ENCODE measurements around the gene MLF2.

MLF2 gene

DNA sequence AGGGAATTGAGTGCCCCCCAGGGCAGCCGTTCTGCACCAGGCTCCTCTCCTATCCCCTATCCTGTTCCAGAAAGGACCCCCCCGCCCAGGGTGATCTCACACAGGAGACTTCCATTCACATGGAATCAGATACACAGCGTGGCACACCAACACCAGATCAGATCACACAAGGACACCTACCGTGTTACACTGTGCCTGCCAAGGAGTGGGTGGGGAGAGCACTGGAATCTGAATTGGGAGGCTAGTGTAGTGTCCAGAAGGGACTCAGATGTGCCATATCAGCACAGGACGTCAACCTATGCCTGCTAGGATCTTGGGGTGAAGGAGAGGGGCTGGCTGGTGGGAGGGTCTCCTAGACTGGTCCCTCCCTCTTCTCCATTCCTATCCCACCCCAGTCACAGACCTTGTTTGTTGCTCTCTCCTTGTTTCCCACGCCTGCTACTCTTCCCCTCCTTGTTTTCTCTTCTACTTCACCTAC lies 15.5 kb upstream of the MLF2 start:
- H3K27ac ChIP-seq, result peak overlapping the region; percentile 87

DNA sequence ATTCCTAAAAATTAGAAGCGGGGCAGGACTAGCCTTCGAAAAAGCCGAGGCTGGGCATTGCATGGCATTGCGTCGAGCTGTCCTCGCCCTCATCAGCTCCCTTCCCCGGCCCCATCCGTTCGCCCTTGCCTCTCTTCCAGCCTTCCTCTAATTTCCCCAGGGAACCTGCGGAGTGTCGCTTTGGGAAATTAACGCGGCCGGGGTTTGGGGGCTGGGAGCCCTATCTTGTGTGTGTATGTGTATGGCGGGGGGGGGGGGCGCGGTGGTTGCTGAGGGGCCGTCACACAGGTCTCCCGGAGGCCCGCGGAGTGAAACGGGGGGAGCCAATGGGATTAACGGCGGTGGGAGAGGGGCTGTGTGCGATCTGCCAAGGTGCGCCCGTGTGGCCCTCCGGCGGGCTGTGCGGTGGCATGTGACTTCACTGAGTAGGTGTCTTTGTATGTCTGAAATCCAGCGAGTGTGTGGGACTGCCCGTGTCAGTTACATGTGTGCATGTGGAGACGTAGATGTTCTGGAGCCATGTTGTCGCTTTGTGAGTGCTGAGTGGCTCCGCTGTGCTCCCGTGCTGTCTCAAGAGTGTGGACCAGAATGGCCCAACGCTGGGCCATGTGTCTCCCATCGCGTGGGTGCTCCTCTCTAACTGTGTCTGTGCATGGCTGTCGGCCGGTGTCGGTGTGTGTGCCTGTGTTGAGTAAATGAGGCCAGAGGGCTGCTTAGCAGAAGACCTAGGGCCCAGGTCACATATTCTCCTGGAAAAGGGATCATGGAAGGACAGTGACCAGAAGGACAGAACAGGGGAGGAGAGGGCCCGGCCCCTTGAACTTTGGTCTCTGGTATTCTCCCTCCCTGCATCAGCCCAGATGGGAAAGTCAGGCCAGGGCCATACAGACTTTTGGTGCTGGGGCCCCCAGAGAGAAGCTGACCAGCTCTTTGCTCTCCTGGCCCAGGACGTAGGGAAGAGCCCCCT lies 14.7 kb upstream of the MLF2 start:
- TF ChIP-seq ZFX (IDR thresholded peaks at IDR 0.05), result no peak
- H3K27ac ChIP-seq, result peak overlapping the region; percentile 87

More for the DNA sequence above, 15.5 kb upstream of the MLF2 start:
- TF ChIP-seq ZFX (IDR thresholded peaks at IDR 0.05), result no peak
- TF ChIP-seq, protein P1, sequence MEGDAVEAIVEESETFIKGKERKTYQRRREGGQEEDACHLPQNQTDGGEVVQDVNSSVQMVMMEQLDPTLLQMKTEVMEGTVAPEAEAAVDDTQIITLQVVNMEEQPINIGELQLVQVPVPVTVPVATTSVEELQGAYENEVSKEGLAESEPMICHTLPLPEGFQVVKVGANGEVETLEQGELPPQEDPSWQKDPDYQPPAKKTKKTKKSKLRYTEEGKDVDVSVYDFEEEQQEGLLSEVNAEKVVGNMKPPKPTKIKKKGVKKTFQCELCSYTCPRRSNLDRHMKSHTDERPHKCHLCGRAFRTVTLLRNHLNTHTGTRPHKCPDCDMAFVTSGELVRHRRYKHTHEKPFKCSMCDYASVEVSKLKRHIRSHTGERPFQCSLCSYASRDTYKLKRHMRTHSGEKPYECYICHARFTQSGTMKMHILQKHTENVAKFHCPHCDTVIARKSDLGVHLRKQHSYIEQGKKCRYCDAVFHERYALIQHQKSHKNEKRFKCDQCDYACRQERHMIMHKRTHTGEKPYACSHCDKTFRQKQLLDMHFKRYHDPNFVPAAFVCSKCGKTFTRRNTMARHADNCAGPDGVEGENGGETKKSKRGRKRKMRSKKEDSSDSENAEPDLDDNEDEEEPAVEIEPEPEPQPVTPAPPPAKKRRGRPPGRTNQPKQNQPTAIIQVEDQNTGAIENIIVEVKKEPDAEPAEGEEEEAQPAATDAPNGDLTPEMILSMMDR (conservative IDR thresholded peaks at IDR 0.05), result no peak

DNA sequence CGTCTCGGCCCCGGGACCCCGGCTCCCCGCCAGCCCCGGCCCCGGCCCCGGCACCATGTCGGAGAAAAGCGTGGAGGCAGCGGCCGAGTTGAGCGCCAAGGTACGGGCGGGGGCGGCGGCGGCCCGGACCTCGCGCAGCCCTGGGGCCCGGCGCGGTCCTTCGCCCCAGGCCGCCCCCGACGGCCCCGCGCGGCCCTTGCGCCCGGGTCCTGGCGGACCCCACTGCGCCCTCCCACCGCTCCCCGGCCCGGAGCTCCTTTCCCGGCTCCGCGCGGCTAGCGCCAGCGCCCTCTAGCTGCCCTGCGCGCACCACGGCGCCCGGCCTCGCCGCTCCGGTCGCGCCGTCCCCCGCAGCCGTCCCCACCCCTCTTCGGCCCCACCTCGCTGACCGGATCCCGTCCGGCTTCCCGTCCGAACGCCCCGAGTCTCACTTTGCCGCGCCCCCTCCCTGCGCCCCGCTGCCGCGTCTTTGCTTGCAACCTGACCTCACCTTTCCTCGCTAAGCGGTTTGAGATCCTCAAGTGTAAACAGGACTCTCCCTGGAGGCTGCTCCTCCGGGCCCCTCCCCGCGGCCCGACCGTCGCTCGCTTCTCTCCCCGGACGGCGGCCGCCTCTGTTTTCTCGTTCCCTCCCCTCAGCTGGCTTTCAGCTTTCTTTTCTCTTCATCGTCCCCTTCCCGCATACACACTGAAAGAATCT lies 13.9 kb upstream of the MLF2 start:
- peak overlapping the region; percentile 87 for H3K27ac ChIP-seq
- TF ChIP-seq, protein P1 (conservative IDR thresholded peaks at IDR 0.05), result peak; percentile 95
- TF ChIP-seq ZFX (IDR thresholded peaks at IDR 0.05), result peak; percentile 68; the same call in 1 of the 2 replicates

DNA sequence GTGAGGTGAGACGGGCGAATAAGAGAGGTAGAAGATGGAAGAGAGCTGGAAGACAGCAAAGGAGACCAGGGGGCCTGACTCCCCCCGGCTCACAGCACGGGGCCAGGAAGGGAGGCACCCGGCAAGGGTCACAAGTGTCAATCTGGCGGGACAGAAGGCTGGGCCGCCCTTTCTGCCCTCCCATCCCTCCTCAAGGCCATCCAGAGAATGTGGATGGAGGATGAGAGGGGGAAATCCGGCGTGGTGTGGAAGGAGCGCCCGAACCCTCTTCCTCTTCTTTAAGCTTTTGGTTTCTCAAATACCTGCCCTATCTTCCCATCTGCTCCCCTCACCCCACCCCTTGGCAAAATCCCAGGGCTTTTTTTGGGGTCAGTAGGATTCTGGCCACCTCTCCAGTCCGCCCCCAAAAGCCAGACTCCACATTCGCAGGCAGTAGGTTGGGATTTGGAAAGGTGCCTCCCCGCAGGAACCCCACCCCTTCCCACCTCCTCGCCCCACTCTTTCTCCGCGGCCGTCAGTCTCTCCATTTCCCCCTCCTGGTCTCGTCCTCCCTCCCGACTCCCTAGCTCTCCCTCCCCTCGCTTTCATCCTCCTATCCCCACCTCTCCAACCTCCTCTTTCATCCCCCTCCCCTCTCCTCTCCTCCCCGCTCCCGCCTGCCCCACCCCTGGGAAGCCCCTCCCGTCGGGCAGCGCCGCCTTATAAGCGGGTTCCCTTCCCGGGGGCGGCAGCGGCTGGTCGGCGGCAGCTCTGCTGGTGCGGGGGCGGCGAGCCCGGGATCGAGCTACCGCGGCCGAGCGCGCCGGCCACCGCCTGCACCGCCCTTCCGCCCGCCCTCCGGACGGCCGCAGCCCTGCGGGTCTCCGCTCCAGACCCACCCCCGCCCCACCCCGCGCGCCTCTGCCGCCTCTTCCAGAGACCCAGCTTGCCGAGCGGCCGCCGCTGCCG lies 13.0 kb upstream of the MLF2 start, which contains the start of gene PTMS:
Gene PTMS, plus strand, starts transcription at position 730 of the 948 bp plus-strand sequence. CDS start 343 bp downstream, outside the sequence.
- TF ChIP-seq ZFX (IDR thresholded peaks at IDR 0.05), result no peak
- TF ChIP-seq, protein P1 (conservative IDR thresholded peaks at IDR 0.05), result no peak
- peak within 1 kb of the TSS; percentile 87 for H3K27ac ChIP-seq

DNA sequence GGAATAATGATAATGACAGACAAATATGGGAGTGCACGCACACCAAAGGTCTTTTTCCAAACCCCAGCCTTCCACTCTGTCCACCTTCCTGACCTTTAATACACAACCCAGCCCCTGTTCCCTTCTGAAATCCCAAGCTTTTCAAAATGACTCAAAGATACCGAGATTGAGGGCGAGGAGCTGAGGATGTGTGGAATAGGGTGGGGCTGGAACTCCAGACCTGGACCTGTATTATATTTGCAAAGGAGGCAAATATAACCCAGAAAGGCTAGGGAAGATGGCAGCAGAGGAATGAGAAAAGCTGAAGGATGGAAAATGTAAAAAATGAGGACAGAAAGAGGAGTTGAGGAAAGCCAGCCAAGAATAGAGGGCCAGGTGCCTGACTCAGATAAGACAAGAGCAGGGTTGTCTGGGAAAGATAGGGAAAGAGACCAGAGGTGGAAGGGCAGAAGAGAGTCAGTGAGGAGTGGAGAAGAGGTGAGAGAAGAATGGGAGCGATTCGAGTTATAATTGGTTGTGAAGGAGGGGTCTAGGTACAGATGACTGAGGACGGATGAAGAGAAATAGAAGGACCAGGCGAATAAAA lies 12.2 kb upstream of the MLF2 start:
- H3K27ac ChIP-seq, result peak overlapping the region; percentile 87
- TF ChIP-seq, protein P1 (conservative IDR thresholded peaks at IDR 0.05), result no peak
- TF ChIP-seq ZFX (IDR thresholded peaks at IDR 0.05), result no peak

DNA sequence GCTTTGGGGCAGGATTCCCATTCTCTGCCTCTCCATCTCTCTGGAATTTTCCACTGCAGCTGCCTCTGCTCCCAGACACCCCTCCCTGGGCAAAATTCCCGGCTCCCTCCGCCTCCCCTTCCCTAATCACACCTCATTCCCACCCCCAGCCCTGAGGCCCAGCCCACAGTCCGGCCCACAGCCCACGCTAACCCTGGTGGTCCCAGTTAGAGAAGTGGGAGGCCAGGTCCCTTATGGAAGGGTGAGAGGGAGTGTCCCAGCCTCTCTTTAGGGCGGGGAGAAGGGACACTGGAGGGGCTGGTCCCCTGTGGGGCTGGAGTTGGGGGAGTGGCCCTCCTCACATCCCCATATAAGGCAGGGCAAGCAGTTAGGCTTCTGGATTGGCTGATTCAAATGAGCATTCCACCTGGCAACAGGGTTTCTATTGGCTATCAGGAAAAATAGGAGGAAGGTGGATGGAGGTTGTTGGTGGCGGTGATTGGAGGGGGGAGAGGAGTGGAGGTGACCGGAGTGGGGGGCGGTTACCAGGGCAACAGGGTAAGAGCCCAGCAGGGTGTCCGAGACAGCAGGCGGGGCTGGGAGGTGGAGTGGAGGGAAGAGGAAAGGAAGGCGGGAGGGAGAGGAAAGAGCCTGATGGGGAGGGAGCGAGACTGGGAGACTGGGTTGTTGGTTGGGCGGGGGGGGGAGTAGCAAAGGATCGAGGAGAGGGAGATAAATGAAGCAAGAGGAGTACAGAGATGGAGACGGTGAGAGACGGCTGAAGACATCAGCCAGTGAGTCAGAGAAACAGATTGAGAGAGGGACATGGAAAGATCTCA lies 11.3 kb upstream of the MLF2 start:
- TF ChIP-seq, protein P1 (conservative IDR thresholded peaks at IDR 0.05), result no peak
- no peak for TF ChIP-seq ZFX (IDR thresholded peaks at IDR 0.05)
- H3K27ac ChIP-seq, result peak overlapping the region; percentile 87
